Heart left ventricle (tissue), 16 donors: Measurements from ENCODE around the gene LRPPRC. TPM values are rescaled to one million over a fixed set of nuclear protein-coding genes. Genes with fewer than 3 reads are reported as not detected.

ENCODE experiments used
- ATAC-seq, 4 donors: fragments of 200-7000 bp; cut with Tn5 transposase; one replicate each; pipeline ENCODE4 v1.9.1; 2020 to 2022; ENCODE audit warnings: moderate library complexity in 4 of 4, mild to moderate bottlenecking in 3 of 4, moderate number of reproducible peaks in 1 of 4
- DNase-seq, 5 donors: peaks; one replicate each; pipeline ENCODE4 v3.0.0-alpha.2; 2020
- H3K27ac ChIP-seq, 12 donors: fragments of 200-600 bp; sonication (generic) in 4 of 12; one replicate each; pipeline versions ENCODE4 v1.5.0 to v1.8.0; 2016 to 2022; ENCODE audit warnings: mild to moderate bottlenecking in 2 of 12
- H3K27me3 ChIP-seq, 9 donors: fragments of 200-600 bp; sonication (generic) in 2 of 9; one replicate each; pipeline versions ENCODE4 v1.5.1 to v1.8.0; 2016 to 2022; ENCODE audit warnings: mild to moderate bottlenecking in 3 of 9
- H3K36me3 ChIP-seq, 9 donors: fragments of 200-600 bp; sonication (generic) in 2 of 9; one replicate each; pipeline versions ENCODE4 v1.5.0 to v1.8.0; 2018 to 2022; ENCODE audit warnings: mild to moderate bottlenecking in 2 of 9
- H3K4me1 ChIP-seq, 12 donors: fragments of 200-600 bp; sonication (generic) in 4 of 12; one replicate each; pipeline versions ENCODE4 v1.5.0 to v1.8.0; 2016 to 2022; ENCODE audit warnings: mild to moderate bottlenecking in 3 of 12
- H3K4me3 ChIP-seq, 12 donors: fragments of 200-600 bp; sonication (generic) in 4 of 12; one replicate each; pipeline versions ENCODE4 v1.5.0 to v1.8.0; 2017 to 2022; ENCODE audit warnings: mild to moderate bottlenecking in 9 of 12, moderate library complexity in 4 of 12
- H3K9me3 ChIP-seq, 12 donors: fragments of 200-600 bp; sonication (generic) in 4 of 12; one replicate each; pipeline versions ENCODE4 v1.5.0 to v1.8.0; 2016 to 2022; ENCODE audit warnings: mild to moderate bottlenecking in 1 of 12
- POLR2A ChIP-seq, 2 donors: fragments of 450-650 bp; IDR thresholded peaks; one replicate each; pipeline ENCODE4 v1.6.1; 2017; ENCODE audit warnings: antibody characterized with exemption in 2 of 2, mild to moderate bottlenecking in 2 of 2, moderate library complexity in 2 of 2
- WGBS, 4 donors: extraction: QIAGEN DNeasy Blood & Tissue Kit in 2 of 4; methylation state at CpG; one replicate each; pipeline versions ENCODE4 v1.1.5 to v1.1.7; 2013 to 2018; 5-methylcytosine and 5-hydroxymethylcytosine counted together
- intact Hi-C, 10 donors: fragments of 100-400 bp; cut with DNase I; formaldehyde crosslinking; loops; one replicate each; pipeline versions ENCODE4 v1.11.1 to v1.14.2; 2022
- polyA plus RNA-seq, 2 donors: library from polyadenylated mRNA; stranded (reverse); fragments of 200-250 nt; gene quantifications; one replicate each; pipeline ENCODE4 v1.2.3, GENCODE V29; 2013
- total RNA-seq, 9 donors: library from RNA; depleted of rRNA in 2 of 9; stranded (reverse); fragments of >200 nt in 2 of 9; fragmentation: NEBNext Ultra II Directional in 3 of 9; extraction: Animal tissue kit (Norgen Biotek cat#: 25700) in 3 of 9; gene quantifications; one replicate each; pipeline versions ENCODE4 v1.1.0 to v1.2.4, GENCODE V29; 2016 to 2023
- TF ChIP-seq, protein P1 (sequence below), 12 donors: fragments of 200-600 bp; sonication (generic) in 4 of 12; IDR thresholded peaks; one replicate each; pipeline versions ENCODE4 v1.5.0 to v1.8.0; 2018 to 2022; ENCODE audit warnings: antibody characterized with exemption in 12 of 12, mild to moderate bottlenecking in 5 of 12
- donor health status: ischemic (EF 13 %, LVEDD 7.1; RV severe dilation, severe dysfunction).
- donor health status: healthy with polysubstance abuse.
- donor health status: DM: no; HTN: yes; CAD: no.
- donor health status: DM: no; HTN: no; CAD: no.
- donor health status: ischemic (EF 25% LVEDD 6.9; RV normal size, moderate dysfunction).
- donor health status: ischemic (EF 25% LVEDD 5.7; RV mildly dilated, moderate dysfunction).
- donor health status: healthy.
- donor health status: DM: yes; HTN: yes; CAD: no.
- donor health status: ischemic (EF 35%, LVEDD 5.7; RV mildly dilated, moderate dysfunction).
- donor health status: nonischemic (EF 11% LVEDD 7.7; RV severe dilation, severe dysfunction).
- donor health status: DM: yes; HTN: yes; CAD: no.
- donor health status: PGD.
- donor health status: ischemic (EF 29% LVEDD 5.4; RV normal size, mild dysfunction).
- donor health status: nonischemic (EF 23%, LVEDD 6.1; RV moderate dilation, normal function).

The LRPPRC gene
- total and polyA plus RNA-seq, 11 donors: 23.2 to 117 (median 88.0) TPM

DNA sequence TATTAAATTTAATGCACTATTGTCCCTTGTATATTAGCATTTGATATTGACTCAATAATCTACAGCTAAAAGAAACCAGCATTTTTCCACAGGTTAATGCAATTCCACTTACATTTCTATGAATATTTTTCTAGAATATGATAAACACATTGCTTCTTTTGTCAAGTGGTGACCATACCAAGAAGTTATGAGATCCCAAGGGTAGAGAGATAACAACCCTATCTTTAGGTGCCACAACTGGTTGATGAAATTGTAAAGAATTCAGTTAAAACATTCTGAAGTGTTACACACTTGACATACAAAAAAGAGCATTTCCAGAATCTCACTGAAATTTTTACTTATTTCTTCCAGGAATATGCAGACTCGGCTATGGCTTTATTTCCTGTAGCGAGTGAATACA, 101.0 kb downstream of the LRPPRC start:
- Histone ChIP-seq H3K9me3 (no peaks in the 10 kb centered on the region), H3K36me3 (peaks cover 0 to 100% (median 95%) of the 10 kb centered on the region in 9 donors), H3K27me3 (no peaks in the 10 kb centered on the region), H3K27ac (no peak overlapping the region), H3K4me3 (no peak overlapping the region), H3K4me1 (no peaks in the 10 kb centered on the region)
- DNase-seq (no peak), ATAC-seq (no peak)
- intact Hi-C loops: no loop called here
- TF ChIP-seq, protein P1, sequence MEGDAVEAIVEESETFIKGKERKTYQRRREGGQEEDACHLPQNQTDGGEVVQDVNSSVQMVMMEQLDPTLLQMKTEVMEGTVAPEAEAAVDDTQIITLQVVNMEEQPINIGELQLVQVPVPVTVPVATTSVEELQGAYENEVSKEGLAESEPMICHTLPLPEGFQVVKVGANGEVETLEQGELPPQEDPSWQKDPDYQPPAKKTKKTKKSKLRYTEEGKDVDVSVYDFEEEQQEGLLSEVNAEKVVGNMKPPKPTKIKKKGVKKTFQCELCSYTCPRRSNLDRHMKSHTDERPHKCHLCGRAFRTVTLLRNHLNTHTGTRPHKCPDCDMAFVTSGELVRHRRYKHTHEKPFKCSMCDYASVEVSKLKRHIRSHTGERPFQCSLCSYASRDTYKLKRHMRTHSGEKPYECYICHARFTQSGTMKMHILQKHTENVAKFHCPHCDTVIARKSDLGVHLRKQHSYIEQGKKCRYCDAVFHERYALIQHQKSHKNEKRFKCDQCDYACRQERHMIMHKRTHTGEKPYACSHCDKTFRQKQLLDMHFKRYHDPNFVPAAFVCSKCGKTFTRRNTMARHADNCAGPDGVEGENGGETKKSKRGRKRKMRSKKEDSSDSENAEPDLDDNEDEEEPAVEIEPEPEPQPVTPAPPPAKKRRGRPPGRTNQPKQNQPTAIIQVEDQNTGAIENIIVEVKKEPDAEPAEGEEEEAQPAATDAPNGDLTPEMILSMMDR (IDR thresholded peaks at IDR 0.05): no peak
- no peak for TF ChIP-seq POLR2A (IDR thresholded peaks at IDR 0.05)
- 94 to 98% (median 96%) methylated on average over 2 of the region's 2 CpGs for WGBS, 4 donors

DNA sequence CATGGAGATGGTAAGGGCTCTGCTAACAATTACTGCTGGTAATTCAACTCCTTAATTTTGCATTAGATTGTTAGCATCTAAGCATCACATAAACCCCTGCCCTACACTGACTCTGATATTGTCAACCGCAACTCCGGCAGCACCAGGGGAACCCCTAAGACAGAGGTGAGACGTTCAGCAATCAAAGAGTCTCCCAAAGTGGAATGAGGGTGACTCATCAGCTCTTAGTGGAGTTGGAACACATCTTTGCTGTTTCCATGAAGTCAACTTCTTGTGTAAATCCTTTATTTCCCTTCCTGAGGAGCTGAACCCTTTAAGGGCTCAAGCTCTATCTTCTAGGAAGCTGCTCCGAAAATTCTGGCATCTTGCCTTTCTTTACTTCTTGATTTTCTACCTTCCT, 104.9 kb downstream of the LRPPRC start:
- intact Hi-C loops: no loop called here
- ATAC-seq (no peak), DNase-seq (no peak)
- H3K4me3 ChIP-seq: no peak overlapping the region
- H3K36me3 ChIP-seq: peaks cover 0 to 100% (median 95%) of the 10 kb centered on the region in 9 donors
- no peaks in the 10 kb centered on the region for H3K9me3 ChIP-seq
- no peak for TF ChIP-seq POLR2A (IDR thresholded peaks at IDR 0.05)
- TF ChIP-seq, protein P1 (IDR thresholded peaks at IDR 0.05): no peak
- H3K27ac ChIP-seq: no peak overlapping the region
- no peaks in the 10 kb centered on the region for H3K27me3 ChIP-seq
- no peaks in the 10 kb centered on the region for H3K4me1 ChIP-seq
- 79 to 90% (median 86%) methylated on average over 4 of the region's 4 CpGs for WGBS, 4 donors

DNA sequence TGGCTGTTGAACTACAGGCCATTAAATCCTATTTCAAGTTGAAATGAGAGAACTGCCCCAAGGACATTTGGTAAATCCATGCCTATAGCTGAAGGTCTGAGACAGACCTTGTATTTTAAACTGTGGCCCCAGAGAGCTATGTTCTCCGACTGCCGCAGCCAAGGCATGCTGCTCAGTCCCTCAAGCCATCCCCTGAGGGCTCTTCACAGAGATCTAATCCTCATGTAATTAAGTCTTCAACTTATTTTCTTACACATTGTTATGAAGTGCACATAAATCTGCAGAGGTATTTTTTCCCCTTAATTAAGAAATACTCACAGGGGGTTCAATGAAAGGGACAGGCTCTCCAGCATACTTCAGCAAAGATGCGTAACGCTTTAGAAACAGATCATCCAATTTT, 106.4 kb downstream of the LRPPRC start:
- H3K36me3 ChIP-seq: peaks cover 0 to 94% (median 80%) of the 10 kb centered on the region in 9 donors
- intact Hi-C loops: no loop called here
- no peaks in the 10 kb centered on the region for H3K9me3 ChIP-seq
- ATAC-seq (no peak), DNase-seq (no peak)
- no peak overlapping the region for H3K27ac ChIP-seq
- 96 to 100% (median 97%) methylated on average over 4 of the region's 4 CpGs for WGBS, 4 donors
- no peaks in the 10 kb centered on the region for H3K27me3 ChIP-seq
- no peak for TF ChIP-seq POLR2A (IDR thresholded peaks at IDR 0.05)
- TF ChIP-seq, protein P1 (IDR thresholded peaks at IDR 0.05): no peak
- H3K4me3 ChIP-seq: no peak overlapping the region
- H3K4me1 ChIP-seq: no peaks in the 10 kb centered on the region

DNA sequence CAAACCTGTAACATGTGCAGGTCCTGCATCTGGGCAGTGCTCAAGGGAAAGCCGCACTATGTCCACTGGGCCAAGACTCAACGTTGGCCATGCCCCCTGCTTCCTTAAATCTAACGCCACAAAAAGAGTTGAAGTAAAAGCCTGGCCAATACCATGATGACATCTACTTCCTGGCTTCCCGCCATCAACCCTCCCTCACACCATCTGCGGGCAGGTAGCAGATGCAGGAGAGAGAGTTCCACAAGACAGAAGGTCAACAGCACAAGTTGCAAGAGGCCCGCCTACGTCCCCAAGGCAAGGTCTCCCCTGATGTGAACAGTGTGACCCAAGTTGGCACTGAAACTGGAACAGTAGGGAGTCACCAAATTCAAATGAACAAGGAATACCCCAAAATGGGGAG, 108.6 kb downstream of the LRPPRC start:
- no peaks in the 10 kb centered on the region for H3K4me1 ChIP-seq
- TF ChIP-seq POLR2A (IDR thresholded peaks at IDR 0.05): no peak
- TF ChIP-seq, protein P1 (IDR thresholded peaks at IDR 0.05): no peak
- H3K36me3 ChIP-seq: peaks cover 0 to 72% (median 58%) of the 10 kb centered on the region in 9 donors
- no peak overlapping the region for H3K4me3 ChIP-seq
- no peak overlapping the region for H3K27ac ChIP-seq
- H3K27me3 ChIP-seq: no peaks in the 10 kb centered on the region
- H3K9me3 ChIP-seq: no peaks in the 10 kb centered on the region
- DNase-seq: no peak
- intact Hi-C loops: no loop called here
- WGBS, 4 donors: 89 to 97% (median 93%) methylated on average over 7 of the region's 7 CpGs
- no peak for ATAC-seq
